Esophagus squamous epithelium (tissue), 5 donors: Measurements from ENCODE around the gene C16orf74. TPM values are rescaled to one million over a fixed set of nuclear protein-coding genes. Genes with fewer than 3 reads are reported as not detected.

Source experiments
- DNase-seq: peaks from one replicate; lab custom pipeline; 2025; lab: John Stamatoyannopoulos, UW
- H3K27ac ChIP-seq, 4 donors: fragments of 200-600 bp; sonication (generic); one replicate each; pipeline ENCODE4 v1.5.1; 2016 to 2019; ENCODE audit warnings: mild to moderate bottlenecking in 1 of 4
- H3K27me3 ChIP-seq, 4 donors: fragments of 200-600 bp; sonication (generic); 1 replicate in 3 of 4; 2 replicates in 1 of 4; pipeline versions ENCODE4 v1.5.1 to v1.6.0; 2017 to 2021; ENCODE audit warnings: antibody characterized with exemption in 1 of 4
- H3K36me3 ChIP-seq, 3 donors: fragments of 200-600 bp; sonication (generic); one replicate each; pipeline ENCODE4 v1.5.1; 2016 to 2019
- H3K4me1 ChIP-seq, 3 donors: fragments of 200-600 bp; sonication (generic); one replicate each; pipeline ENCODE4 v1.5.1; 2017 to 2019
- H3K4me3 ChIP-seq, 4 donors: fragments of 200-600 bp; sonication (generic); 1 replicate in 3 of 4; 2 replicates in 1 of 4; pipeline ENCODE4 v1.5.1; 2016 to 2019; ENCODE audit warnings: mild to moderate bottlenecking in 2 of 4, moderate library complexity in 1 of 4
- H3K9me3 ChIP-seq, 3 donors: fragments of 200-600 bp; sonication (generic); one replicate each; pipeline ENCODE4 v1.5.1; 2016 to 2019
- CTCF ChIP-seq, 6 experiments: fragments of 450-650 bp in 4 of 6; fragments of 200-600 bp in 2 of 6; sonication (generic) in 2 of 6; IDR thresholded peaks; one replicate each; pipeline ENCODE4 v1.5.1; 2016 to 2019; ENCODE audit warnings: antibody characterized with exemption in 6 of 6, mild to moderate bottlenecking in 4 of 6, moderate library complexity in 4 of 6
- POLR2A ChIP-seq, 4 donors: fragments of 450-650 bp; IDR thresholded peaks; one replicate each; pipeline ENCODE4 v1.6.1; 2017; ENCODE audit warnings: antibody characterized with exemption in 4 of 4, mild to moderate bottlenecking in 4 of 4, moderate library complexity in 3 of 4
- WGBS, 2 donors: methylation state at CpG; one replicate each; pipeline ENCODE4 v1.1.5; 2018; 5-methylcytosine and 5-hydroxymethylcytosine counted together
- intact Hi-C: fragments of 100-400 bp; cut with DNase I; formaldehyde crosslinking; loops from one replicate; pipeline ENCODE4 v1.15.0; 2022
- total RNA-seq, 4 donors: library from RNA; depleted of rRNA; stranded (reverse); fragments of >200 nt; gene quantifications; one replicate each; pipeline ENCODE4 v1.1.0, GENCODE V29; 2016
- donor health status: DM: yes; HTN: yes; CAD: no.

C16orf74 gene
- total RNA-seq, 4 donors from 2014 or later = 3.8 to 24.8 (median 6.4) TPM

GRCh38 chr16:85778873-85779272 lies 28.0 kb upstream of the C16orf74 start:
- WGBS, 2 donors = 57 to 75% methylated on average over 10 of the region's 12 CpGs
- no peak overlapping the region for H3K4me3 ChIP-seq
- H3K4me1 ChIP-seq = peaks cover 0 to 25% (median 12%) of the 10 kb centered on the region in 3 donors
- H3K27ac ChIP-seq = peak overlapping the region in 1 of 4 donors; percentile 56
- intact Hi-C loops = no loop called here
- DNase-seq = no peak
- H3K36me3 ChIP-seq = peaks cover 0 to 65% (median 3%) of the 10 kb centered on the region in 3 donors
- TF ChIP-seq POLR2A (IDR thresholded peaks at IDR 0.05) (no peak), CTCF (IDR thresholded peaks at IDR 0.05) (no peak)
- no peaks in the 10 kb centered on the region for H3K9me3 ChIP-seq
- no peaks in the 10 kb centered on the region for H3K27me3 ChIP-seq

- 21 to 68% methylated on average over 3 to 4 of the region's 4 CpGs for WGBS, 2 donors
- H3K4me1 ChIP-seq = peaks cover 0 to 25% (median 12%) of the 10 kb centered on the region in 3 donors
- intact Hi-C loops = no loop called here
- H3K36me3 ChIP-seq = peaks cover 0 to 57% (median 3%) of the 10 kb centered on the region in 3 donors
- H3K27me3 ChIP-seq = no peaks in the 10 kb centered on the region
- no peak for DNase-seq
- TF ChIP-seq CTCF (IDR thresholded peaks at IDR 0.05) = no peak
- H3K4me3 ChIP-seq = no peak overlapping the region
- H3K9me3 ChIP-seq = no peaks in the 10 kb centered on the region
- peak overlapping the region in 3 of 4 donors; percentile 10 to 56 (median 17) for H3K27ac ChIP-seq
Measured at GRCh38 chr16:85777583-85778310, 26.9 kb upstream of the C16orf74 start.

- H3K27me3 ChIP-seq = no peaks in the 10 kb centered on the region
- no peak for DNase-seq
- no peak overlapping the region for H3K4me3 ChIP-seq
- 89 to 97% methylated on average over 4 to 6 of the region's 8 CpGs for WGBS, 2 donors
- TF ChIP-seq POLR2A (IDR thresholded peaks at IDR 0.05) (no peak), CTCF (IDR thresholded peaks at IDR 0.05) (no peak)
- H3K27ac ChIP-seq = no peak overlapping the region
- H3K4me1 ChIP-seq = peaks cover 0 to 14% (median 12%) of the 10 kb centered on the region in 3 donors
- intact Hi-C loops = no loop called here
- H3K9me3 ChIP-seq = no peaks in the 10 kb centered on the region
- H3K36me3 ChIP-seq = peaks cover 0 to 34% (median 3%) of the 10 kb centered on the region in 3 donors
Measured at GRCh38 chr16:85774811-85775210, 23.9 kb upstream of the C16orf74 start.

GRCh38 chr16:85774136-85774535 lies 23.2 kb upstream of the C16orf74 start:
- WGBS, 2 donors = 75 to 77% methylated on average over 6 of the region's 6 CpGs
- intact Hi-C loops = no loop called here

More at GRCh38 chr16:85774136-85774535, 23.2 kb upstream of the C16orf74 start:
- no peak for TF ChIP-seq CTCF (IDR thresholded peaks at IDR 0.05)
- TF ChIP-seq POLR2A (IDR thresholded peaks at IDR 0.05) = no peak
- DNase-seq = no peak
- peaks cover 0 to 14% (median 12%) of the 10 kb centered on the region in 3 donors for H3K4me1 ChIP-seq
- H3K4me3 ChIP-seq = no peak overlapping the region
- H3K27me3 ChIP-seq = no peaks in the 10 kb centered on the region
- H3K36me3 ChIP-seq = peaks cover 0 to 27% (median 0%) of the 10 kb centered on the region in 3 donors
- H3K27ac ChIP-seq = no peak overlapping the region
- no peaks in the 10 kb centered on the region for H3K9me3 ChIP-seq
